Stimulated activated CD8-positive, alpha-beta memory T cell treated with anti-CD3 and anti-CD28 coated beads, Interleukin-7, amount 100 ng/mL, for 4 hours (primary cell): ENCODE results near the gene ATP2B3.
A peak's percentile ranks its signal among the peaks of the same experiment; 100 is the strongest.

Source experiments
- DNase-seq, 2 donors: peaks; one replicate each; pipeline ENCODE4 v3.0.0-alpha.2; 2020; ENCODE audit warnings: low read depth in 2 of 2

ATP2B3 gene

DNA sequence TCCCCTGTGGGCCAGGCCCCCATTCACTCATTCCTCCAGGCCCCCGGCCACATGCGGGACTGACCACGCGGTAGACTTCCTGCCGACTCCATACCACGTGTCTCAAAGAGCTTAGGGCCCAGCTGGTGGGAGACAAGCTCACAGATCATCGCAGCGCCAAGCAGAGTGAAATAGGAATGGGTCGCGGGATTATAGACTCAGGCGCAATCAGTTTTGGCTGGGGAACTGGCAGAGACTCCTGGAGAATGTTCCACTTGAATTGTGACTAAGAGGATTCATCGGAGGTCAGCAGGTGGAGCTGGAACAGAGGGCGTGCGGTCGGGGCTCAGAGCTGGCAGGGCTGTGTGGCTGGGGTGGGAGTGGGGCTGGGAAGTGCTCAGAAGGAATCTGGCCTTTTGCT, 15.6 kb downstream of the ATP2B3 start:
- DNase-seq, result no peak

DNA sequence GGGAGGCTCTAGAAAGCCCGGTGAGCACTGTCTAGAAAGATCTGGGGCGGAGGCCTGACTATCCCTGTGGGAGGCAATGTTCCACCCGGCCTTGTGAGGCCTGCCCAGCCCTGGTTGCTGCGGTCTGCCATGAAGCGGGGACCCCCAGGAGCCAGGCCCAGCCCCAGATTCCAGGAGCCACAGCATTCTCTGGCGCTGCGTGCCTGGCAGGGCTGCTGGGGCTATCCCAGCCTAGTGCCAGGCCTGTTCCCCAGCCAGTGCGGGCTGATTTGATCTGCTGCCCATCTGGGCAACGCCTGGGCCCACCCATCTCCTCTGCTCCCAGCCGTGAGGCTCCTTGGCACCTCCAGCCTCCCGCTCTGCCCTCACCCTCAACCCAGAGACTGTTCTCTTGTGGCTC, 19.6 kb downstream of the ATP2B3 start:
- no peak for DNase-seq

DNA sequence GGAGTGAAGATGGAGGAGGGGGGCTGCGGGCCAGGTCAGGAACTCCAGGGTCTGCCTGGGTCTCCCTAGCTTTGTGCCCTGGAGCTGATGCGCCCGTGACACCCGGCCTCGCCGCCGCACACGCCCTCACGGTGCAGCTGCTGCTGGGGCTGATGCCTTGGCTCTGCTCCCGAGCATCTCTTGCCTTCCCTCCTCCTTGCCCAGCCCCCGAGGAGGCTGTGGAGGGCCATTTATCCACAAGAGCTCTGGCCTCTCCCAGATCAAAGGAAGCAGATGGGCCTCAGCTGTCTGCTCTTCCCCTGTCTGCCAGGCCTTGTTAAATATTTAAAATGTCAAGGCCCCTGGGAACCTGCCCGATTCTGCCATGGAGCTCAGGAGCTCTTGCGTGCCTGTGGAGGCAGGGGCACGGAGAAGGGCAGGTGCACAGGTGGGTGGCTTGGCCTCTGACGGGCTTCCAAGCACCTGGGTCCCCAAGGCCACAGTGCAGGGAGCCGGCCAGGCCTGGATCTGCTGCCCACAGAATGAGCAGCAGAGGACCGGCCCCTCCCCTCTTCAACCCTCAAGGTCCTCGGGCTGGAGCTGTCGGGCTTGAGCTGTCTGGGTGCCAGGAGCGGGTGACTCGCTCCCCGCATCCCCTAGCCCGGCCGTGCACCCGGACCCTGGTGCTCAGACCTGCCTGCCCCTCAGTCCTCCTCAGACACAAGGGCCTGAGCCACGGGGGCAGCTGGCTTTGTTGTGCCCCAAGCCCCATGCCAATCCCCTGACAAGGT, 20.3 kb downstream of the ATP2B3 start:
- DNase-seq, result no peak

DNA sequence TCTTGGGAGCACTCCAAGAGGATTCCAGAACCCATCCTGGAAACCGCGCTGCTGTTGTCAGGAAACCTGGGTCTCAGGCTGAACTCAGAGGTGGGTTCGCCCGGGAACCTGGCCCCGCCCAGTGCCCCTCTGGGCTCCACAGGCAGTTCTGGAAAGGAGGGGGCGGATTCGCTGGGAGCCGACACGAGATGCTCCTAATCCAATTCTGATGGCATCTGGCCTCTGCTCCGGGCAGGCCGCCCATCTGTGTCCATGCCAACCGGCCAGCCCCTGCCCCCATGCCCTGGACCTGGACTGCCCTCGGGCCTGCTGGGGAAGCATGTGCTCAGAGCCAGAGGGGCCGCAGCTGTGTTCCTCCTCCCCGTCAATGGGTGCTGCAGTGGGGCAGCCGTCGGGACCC, 21.0 kb downstream of the ATP2B3 start:
- DNase-seq, result no peak

DNA sequence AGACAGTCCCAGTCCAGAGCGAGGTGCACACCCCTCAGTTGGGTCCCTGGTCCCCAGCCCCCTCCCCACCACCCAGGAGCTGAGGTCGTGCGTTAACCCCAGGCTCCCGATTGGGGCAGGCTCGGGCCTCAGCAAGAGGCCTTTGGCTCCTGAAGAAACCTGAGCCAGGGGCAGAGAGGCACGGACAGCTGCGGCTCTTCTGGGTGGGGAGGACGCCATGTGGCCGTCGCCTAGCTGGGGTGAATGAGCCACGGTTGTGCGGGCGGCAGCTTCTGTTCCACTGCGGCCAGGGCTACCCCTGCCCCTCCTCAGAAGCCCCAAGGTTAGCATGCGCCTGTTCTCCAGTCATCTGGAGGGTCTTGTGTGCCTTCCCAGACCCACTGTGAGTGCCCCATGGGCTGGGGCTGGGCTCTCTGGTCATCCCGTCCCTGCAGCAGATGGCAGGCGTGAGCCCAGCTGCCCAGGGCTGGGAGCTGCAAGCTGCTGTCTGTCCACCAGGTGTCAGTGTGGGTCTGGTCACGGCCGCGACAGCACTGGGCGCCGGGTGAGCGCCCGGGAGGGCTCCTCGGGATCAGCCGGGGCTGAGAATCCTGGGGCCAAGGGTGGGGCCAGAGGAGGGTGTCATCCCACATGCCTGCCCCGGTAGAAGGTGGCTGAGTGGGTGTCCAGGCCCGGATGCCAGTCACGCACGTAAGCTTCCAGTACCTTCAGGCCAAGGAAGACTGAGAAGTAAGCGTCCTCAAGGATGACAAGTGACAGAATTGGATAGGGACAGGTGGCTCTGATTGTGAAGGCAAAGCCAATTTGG, 21.9 kb downstream of the ATP2B3 start:
- peak; percentile 3 to 17 for DNase-seq

DNA sequence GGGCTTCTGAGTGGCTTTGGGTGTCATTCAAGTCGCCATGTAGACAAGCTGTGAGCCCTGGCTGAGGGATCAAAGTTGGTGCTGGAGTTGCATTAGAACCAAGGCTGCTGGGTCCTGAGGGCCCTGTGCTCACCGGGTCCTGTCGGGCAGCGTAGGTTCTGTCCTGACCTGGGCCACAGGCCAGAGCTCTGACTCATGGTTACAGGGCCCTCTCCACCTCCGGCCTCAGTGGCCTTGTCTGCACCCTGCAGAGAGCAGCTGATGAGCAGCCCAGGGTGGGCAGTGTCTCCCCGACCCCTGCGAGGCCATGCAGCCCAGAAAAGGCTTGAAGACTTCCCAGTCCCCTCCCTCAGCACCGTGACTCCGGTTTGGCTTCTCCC, 22.5 kb downstream of the ATP2B3 start:
- DNase-seq, result no peak

DNA sequence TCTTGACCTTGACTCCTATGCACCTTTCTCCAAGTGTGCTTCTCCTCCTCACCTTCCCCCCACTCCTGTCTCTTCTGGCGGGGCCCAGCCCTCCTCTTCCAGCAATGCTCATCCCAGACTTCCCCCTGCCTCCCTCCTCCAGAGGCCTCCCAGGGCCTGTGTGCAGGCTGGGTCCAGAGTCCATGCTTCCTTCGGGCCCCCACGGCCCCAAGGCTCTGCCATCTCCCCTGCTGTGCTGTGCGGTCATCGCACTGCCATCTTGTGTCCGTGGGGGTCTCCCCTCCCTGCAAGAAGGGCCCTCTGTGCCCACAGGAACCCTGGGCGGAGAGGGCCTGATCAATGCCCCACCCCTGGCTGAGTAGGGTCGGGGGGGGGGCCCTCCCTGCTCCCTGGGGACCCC, 27.3 kb downstream of the ATP2B3 start:
- no peak for DNase-seq

DNA sequence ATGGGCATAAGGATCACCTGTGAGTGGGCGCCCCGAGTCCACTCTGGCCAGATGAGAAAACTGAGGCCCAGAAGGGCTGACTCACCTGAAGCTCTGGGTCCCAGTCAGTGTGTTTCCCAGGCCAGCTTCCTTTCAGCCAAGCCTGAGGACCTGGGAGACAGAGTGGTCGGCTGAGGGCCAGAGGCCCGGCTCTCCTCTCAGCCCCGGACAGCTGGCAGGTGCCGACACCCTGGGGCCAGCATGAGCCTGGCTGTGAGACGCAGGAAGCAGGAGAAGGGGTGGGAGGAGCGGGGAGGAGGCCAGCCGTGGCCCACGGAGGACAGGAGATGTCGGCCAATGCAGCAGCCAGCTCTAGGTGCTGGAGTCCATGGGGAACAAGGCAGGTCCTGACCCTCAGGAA, 28.9 kb downstream of the ATP2B3 start:
- no peak for DNase-seq

DNA sequence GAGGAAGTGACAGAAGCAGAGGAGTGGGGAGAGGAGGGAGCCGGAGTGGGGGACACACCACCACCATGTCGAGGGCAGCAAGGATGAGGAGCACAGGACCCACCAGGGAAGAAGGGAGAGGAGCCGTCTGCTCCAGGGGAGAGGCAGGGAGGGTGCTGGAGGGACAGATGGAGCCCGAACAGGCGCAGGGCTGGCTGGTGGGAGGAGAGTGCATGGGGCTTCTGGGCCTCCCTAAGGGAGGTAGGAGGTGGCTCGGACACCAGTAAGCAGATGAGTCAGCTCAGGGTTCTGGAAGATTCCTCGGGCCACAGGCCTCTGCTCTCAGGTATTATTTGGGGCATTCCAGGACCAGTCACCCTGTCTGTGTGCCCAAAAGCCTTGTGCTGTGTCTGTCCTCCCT, 29.8 kb downstream of the ATP2B3 start:
- no peak for DNase-seq

DNA sequence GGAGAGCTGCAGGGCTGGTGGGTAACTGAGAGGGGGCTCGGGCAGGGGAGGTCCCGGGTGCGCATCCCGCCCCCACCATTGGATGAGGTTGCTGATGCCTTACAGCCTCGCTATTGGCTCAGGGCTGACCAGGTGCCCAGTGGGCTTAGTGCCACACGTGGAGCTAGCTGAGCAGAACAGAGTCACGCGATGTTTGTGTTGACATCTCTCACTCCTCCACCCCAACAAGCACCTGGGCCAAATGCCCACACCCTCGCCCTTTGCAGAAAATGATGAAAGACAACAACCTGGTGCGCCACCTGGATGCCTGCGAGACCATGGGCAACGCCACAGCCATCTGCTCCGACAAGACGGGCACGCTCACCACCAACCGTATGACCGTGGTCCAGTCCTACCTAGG, 31.8 kb downstream of the ATP2B3 start:
- DNase-seq, result no peak

DNA sequence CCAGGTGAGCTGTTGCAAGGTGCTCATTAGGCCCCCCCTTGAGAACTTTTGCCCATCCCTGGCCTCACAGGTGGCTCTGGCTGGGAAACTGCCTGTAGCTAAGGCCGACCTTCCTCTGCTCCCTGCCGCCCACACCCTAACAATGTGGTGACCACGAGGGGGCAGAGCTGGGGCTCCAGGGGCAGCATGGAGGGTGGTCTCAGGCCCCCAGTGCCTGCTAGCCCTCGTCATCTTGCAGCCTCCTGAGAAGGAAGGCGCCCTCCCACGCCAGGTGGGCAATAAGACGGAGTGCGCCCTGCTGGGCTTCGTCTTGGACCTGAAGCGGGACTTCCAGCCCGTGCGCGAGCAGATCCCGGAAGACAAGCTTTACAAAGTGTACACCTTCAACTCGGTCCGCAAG, 32.4 kb downstream of the ATP2B3 start:
- no peak for DNase-seq

DNA sequence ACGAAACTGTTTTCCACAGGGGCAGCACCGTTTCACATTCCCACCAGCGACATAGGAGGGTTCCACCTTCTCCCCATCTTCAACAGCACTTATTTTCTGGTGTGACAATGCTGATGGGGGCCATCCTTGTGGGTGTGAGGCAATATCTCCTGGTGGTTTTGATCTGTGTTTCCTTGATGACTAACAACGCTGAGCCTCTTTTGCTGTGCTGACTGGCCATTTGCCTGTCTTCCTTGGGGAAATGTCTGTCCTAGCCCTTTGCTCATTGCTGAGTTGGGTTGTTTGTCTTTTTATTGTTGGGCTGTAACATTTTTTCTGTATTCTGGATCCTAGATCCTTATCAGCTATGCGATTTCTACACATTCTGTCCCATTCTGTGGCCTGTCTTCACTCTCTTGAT, 33.7 kb downstream of the ATP2B3 start:
- no peak for DNase-seq

DNA sequence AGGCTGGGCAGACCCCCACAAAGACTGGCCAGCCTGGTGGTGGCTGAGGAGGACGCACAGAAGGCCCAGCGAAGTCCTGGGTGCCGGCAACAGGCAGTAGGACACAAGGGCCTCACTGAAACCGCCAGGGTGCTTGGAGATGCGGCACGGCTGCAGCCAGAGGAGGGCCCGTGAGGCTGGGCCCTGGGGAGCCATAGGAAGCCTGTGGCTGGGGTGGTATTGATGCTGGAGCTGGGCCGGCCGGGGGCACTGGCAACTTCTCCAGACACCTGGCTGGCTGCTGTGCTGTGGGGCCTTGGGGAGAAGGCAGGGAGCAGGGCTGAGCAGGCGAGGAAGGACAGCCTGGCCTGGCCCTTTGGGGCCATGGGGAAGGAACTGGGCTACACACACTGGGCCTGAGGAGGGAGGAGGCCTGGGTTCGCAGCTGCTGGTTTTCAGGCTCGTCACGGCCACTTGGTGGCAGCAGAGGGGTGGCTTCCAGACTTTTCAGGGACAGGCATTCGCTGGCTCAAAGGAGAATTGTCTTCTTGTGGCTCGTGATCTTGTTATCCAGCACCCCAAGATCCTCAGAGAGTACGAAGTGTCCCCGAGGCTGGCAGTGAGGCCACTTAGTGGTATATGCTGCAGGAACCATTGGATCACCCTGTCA, 37.2 kb downstream of the ATP2B3 start:
- peak; percentile 7 to 24 for DNase-seq

DNA sequence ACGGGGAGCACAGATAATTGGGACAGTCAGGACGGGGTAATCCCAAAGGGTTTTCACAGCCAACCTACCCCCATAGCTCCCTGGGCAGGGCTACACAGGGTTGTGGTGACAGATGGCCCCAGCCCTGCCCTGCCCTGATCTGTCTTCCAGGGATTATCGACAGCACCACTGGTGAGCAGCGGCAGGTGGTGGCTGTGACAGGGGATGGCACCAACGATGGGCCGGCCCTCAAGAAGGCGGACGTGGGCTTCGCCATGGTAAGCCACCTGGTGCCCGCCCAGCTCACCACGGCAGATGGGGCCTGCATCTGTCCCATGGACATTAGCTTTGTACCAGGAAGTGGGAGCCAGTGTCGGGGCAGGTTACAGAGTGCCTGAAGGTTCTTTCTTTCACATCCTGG, 39.3 kb downstream of the ATP2B3 start:
- DNase-seq, result no peak

DNA sequence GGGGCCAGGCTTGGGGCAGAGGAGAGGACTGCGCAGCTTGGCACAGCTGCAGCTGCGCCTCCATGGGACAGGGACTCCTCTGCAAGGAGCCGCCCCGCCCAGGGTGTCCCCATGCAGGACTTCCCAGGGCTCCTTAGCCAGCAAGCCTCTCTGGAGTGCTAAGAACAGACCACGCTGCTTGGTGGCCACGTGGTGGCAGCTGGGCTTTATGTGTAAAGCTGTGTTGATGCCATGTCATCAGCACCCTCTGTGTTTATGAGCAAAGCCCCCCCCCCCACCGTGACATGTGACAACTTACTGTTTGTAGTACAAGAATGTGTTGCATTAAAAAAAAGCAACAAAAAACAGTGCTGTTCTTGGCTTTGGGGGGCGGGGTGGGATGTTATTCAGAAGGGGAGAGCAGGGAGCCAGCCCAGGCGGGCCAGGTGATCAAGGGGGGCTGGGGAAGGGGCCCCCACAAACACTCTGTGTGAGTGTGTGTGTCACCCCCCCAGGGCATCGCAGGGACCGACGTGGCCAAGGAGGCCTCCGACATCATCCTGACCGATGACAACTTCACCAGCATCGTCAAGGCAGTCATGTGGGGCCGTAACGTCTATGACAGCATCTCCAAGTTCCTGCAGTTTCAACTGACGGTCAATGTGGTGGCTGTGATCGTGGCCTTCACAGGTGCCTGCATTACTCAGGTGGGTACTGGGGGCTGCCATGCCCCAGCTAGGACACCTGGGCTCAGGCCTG, 40.3 kb downstream of the ATP2B3 start:
- no peak for DNase-seq

DNA sequence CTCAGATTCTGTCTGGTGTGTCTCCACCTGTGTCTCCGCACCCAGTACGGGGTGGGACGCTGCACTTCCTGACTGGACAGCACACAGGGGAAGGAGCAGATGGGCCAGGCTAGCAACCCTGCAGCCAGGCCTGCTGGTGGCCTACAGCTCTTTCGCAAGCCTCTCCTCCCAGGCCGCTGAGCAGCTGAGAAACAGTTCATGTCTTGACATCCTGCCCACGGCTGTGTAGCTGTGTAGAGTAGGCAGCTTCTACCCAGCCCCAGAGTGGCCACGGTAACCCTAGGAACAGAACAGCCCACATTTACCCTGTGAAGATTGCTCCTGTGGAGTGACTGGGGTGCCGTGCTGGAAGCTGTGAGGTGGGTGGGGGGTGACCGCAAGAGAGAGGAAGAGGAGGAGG, 42.6 kb downstream of the ATP2B3 start:
- DNase-seq, result no peak

DNA sequence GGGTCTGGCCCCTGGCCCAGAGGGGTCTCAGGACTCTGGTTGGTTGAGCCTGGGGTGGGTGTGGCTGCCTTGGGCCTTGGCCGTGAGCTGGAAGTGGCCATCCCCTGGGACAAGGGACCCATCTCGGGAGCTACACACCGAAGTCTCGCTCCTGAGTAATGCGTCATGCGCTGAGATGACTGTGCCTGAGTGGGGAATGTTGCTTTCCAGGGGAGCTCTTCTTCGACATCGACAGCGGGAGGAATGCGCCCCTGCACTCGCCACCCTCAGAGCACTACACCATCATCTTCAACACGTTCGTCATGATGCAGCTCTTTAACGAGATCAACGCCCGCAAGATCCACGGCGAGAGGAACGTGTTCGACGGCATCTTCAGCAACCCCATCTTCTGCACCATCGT, 43.0 kb downstream of the ATP2B3 start:
- DNase-seq, result no peak

DNA sequence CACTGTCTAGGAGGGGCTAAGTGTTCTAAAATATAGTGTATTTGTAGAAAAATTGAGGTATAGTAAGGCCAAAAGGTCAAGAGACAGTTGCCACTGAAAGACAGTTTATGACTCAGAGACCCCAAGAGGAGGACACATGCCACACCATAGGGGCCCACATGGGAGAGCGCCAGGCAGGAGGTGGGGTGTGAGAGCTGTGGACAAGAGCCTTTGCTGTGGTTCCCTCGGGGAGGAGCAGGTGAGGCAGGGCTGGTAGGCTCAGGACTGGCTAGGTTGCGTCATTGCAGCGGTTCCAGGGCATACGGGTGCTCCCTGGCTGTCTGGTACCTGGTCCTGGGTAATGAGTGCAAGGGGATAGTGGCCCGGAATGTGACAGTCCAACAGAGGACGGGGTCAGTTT, 43.9 kb downstream of the ATP2B3 start:
- DNase-seq, result no peak

DNA sequence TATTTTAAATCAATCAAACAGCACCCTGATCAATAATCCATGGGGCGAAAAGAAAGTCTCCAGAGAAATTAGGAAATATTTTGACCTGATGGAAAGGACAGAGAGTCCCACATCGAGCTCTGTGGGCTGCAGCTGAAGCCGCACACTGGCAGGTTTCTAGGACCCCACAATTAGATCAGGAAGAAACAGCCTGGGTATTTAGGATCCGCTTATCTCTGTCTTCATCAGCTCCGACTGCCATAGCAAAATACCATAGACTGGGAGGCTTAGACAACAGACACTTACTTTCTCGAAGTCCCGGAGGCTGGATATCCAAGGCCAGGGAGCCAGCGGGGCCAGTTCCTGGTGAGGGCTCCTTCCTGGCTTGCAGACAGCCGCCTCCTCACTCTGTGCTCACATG, 45.1 kb downstream of the ATP2B3 start:
- no peak for DNase-seq

DNA sequence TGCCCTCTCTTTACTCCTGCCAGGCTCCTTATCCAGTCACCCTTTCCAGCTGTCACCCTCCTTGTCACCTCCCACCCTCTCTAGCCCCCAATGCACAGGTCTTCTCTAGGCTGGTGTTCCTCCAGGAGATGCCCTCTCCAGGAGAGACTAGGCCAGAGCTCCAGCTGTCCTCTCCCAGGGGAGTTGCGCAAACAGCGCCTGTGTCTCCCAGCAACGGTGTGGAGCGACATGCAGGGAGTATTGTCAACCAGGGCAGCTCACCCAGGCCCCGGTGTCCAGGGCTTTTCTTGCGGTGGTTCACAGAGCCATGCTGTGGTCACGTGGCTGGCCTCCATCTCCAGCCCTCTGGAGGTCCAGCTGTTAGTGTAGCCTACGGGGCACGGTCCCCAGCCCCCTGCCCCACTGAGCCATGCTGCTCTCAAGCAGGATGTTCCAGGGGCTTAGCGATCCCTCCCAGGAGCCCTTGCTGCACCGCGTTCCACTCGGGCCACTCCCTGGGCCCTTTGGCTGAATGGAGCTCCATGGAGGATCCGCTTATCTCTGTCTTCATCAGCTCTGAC, 46.7 kb downstream of the ATP2B3 start:
- no peak for DNase-seq

DNA sequence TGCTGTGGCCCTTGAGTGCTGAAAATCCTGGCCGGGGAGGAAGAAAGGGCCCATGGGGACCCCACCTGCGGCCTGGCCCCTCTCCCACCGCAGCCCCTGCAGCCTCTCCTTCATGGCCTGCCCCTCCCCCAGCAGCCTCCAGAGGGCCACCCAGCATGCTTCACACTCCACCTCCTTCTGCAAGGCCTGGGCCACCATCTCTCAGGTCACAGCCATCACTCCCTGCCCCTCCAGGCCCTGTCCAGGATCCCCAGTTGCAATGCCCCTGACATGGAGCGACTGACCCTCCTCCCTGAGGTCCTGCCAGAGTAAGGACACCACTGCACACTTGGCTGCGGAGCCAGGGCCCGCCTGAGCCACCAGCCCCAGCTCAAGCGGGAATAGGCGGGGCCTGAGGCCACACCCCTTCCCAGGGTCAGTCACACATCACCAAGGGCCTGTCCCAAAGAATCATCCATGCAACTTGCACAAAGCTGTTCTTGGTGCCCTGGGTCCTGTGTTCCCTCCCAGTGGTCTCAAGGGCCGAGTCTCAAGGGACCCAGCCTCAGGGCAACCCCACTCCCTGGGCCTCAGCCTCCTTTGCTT, 48.6 kb downstream of the ATP2B3 start:
- no peak for DNase-seq
